Karpas-422 (cell line): ENCODE data around the gene LRCH1. TPM values are rescaled to one million over a fixed set of nuclear protein-coding genes. Genes with fewer than 3 reads are reported as not detected.

Experiments
- DNase-seq: peaks from one replicate; pipeline ENCODE4 v3.0.0-alpha.2; 2015
- H2AFZ ChIP-seq: fragments of 200-600 bp; sonication (generic); 2 replicates; pipeline ENCODE4 v1.6.1; 2014; ENCODE audit warnings: antibody characterized with exemption, low read length, mixed read lengths
- H3K27ac ChIP-seq: fragments of 200-600 bp; sonication (generic); 2 replicates; pipeline ENCODE4 v1.5.1; 2014; ENCODE audit warnings: mild to moderate bottlenecking, low read length, moderate library complexity
- H3K27me3 ChIP-seq: fragments of 200-600 bp; sonication (generic); 2 replicates; pipeline ENCODE4 v1.6.1; 2014; ENCODE audit warnings: low read length, mixed read lengths
- H3K36me3 ChIP-seq: fragments of 200-600 bp; sonication (generic); 2 replicates; pipeline ENCODE4 v1.6.1; 2014; ENCODE audit warnings: low read length, mixed read lengths; ENCODE audit not compliant: insufficient read depth
- H3K4me1 ChIP-seq: fragments of 200-600 bp; sonication (generic); 2 replicates; pipeline ENCODE4 v1.6.1; 2014; ENCODE audit warnings: mild to moderate bottlenecking, low read length, mixed read lengths
- H3K4me2 ChIP-seq: fragments of 200-600 bp; sonication (generic); 2 replicates; pipeline ENCODE4 v1.6.1; 2014; ENCODE audit warnings: low read length, low read depth, mild to moderate bottlenecking; ENCODE audit not compliant: poor library complexity, severe bottlenecking
- H3K4me3 ChIP-seq: fragments of 200-600 bp; sonication (generic); 2 replicates; pipeline ENCODE4 v1.5.1; 2014; ENCODE audit warnings: mild to moderate bottlenecking, antibody characterized with exemption, low read length, mixed read lengths
- H3K79me2 ChIP-seq: fragments of 200-600 bp; sonication (generic); 2 replicates; pipeline ENCODE4 v1.6.1; 2014; ENCODE audit warnings: mild to moderate bottlenecking, low read length, mixed read lengths
- H3K9ac ChIP-seq: fragments of 200-600 bp; sonication (generic); 2 replicates; pipeline ENCODE4 v1.6.0; 2014; ENCODE audit warnings: low read length
- H3K9me2 ChIP-seq: fragments of 200-600 bp; sonication (generic), shearing (Covaris generic); replicated peaks from 2 replicates; pipeline ENCODE4 v1.6.0; 2014; ENCODE audit warnings: mild to moderate bottlenecking, low read length, moderate library complexity; ENCODE audit not compliant: insufficient read depth
- H3K9me3 ChIP-seq: fragments of 300-700, 200-600 bp; sonication (generic); 2 replicates; pipeline ENCODE4 v1.6.1; 2014; ENCODE audit warnings: low read length, mixed read lengths
- H4K20me1 ChIP-seq: fragments of 200-600 bp; sonication (generic); 2 replicates; pipeline ENCODE4 v1.6.1; 2014; ENCODE audit warnings: mild to moderate bottlenecking, antibody characterized with exemption, low read length, low read depth; ENCODE audit not compliant: insufficient read depth
- small RNA-seq: library from RNA; depleted of rRNA; stranded (forward); fragments of <200 nt; gene quantifications from one replicate; pipeline ENCODE3, GENCODE V24; 2014
- total RNA-seq: library from RNA; depleted of rRNA; stranded (reverse); fragments of >200 nt; shearing (Covaris generic); gene quantifications from 2 replicates; pipeline ENCODE4 v1.2.3, GENCODE V29; 2014; ENCODE audit warnings: low replicate concordance; rRNA removed

LRCH1 gene
- total RNA-seq, 1 experiment from 2014 or later, result 0.56 TPM

DNA sequence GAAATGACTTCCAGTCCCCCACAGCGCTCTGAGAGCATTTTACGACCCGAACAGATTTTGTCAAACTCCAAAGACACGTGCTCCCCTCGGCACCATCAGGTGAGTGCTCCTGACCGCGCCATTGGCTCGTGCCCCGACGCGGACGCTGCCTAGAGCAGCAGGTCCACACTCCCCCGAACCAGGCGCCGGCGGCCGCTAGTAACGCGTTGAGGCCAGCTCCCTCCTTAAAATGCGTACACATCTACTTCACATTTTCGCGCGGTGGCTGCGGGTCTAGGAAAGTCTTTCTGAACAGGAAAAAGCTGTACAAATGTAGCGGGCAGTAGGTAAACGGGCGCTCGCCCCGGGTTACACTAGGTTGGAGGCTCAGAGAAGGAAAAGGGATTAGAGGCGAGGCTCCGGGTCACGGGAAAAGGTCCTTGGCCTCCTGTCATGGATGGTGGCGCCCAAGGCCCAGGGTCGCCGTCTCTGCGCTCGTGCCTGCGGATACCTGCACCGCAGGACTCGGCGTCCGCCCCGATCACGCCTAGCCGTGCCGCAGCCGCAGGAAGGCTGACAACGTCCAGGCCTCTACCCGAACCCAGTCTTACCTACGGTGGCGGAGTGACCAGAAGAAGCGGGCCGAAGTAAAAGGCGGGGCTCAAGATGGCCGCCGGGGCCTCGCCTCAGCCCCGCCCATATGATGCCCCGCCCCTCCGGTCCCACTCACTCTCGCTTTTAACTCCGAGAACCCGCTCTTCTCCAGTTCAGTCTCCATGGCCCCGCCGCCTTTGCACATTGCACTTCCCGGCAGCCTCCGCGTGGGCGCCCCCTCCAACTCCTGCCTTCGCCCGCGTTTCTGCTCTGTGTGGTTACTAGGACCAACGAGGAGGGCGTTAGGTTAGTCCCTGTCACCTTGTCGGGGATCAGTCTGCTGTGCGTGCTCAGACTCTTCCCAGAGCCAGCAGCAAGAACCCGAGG lies 243.8 kb downstream of the LRCH1 start, which contains the start of gene ESD:
TSS of gene ESD (minus strand) at position 647 of the 960 bp plus-strand sequence. CDS start 5,748 bp downstream, outside the sequence.
- Histone ChIP-seq H3K9me2 (no peaks in the 10 kb centered on the region), H3K27ac (peak within 1 kb of the TSS; percentile 63), H3K36me3 (peaks cover 4% of the 10 kb centered on the region; the same call in 1 of the 2 replicates), H3K9ac (peak within 1 kb of the TSS; percentile 90), H2AFZ (peak within 1 kb of the TSS; percentile 84), H3K9me3 (no peaks in the 10 kb centered on the region), H3K79me2 (peaks cover 50% of the 10 kb centered on the region), H3K27me3 (no peaks in the 10 kb centered on the region), H3K4me1 (peaks cover 32% of the 10 kb centered on the region), H3K4me3 (peak within 1 kb of the TSS; percentile 77), H3K4me2 (peak within 1 kb of the TSS; percentile 73), H4K20me1 (no peaks in the 10 kb centered on the region)
- DNase-seq, result peak; percentile 97

DNA sequence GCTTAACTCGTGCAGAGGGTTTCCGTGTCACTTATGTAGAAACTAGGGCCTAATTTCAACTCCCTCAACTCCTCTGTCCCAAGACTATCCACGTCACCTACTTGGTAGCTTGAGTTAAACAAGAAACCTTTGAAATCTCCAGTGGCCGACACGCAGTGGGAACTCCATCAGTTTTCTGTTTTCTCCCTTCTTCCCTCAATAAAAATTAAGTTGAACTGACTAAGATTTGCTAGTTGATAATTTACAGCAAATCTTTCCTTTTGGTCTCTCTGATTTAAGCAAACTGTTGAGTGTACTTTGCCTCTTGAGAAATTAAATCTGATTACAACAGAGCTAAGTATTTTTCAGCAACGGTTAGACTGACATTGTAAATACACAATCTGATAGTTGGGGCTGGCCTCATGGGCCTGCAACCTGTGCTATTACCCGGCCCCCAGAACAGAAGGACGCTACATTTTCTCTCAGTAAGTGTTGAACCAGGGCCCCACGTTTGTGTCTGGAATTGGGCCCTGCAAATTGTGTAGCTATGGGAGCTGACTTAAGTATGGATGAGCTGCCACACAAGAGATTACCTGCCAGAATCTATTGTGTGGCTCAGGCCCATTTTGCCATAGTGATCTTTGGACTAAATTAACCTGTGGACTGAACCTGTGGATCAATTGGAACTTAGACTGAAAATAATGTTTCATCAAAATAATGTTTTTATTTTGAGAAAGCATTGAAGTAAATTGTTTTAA lies 244.7 kb downstream of the LRCH1 start:
- no peaks in the 10 kb centered on the region for H3K9me2 ChIP-seq
- DNase-seq, result no peak
- peaks cover 4% of the 10 kb centered on the region; the same call in 1 of the 2 replicates for H3K36me3 ChIP-seq
- peaks cover 32% of the 10 kb centered on the region for H3K4me1 ChIP-seq
- H3K79me2 ChIP-seq, result peaks cover 42% of the 10 kb centered on the region
- peak overlapping the region; percentile 5; the same call in 1 of the 2 replicates for H3K27ac ChIP-seq
- no peaks in the 10 kb centered on the region for H3K27me3 ChIP-seq
- peak overlapping the region; percentile 90 for H3K9ac ChIP-seq
- H3K9me3 ChIP-seq, result no peaks in the 10 kb centered on the region
- peak overlapping the region; percentile 84 for H2AFZ ChIP-seq
- H3K4me3 ChIP-seq, result peak overlapping the region; percentile 77
- peak overlapping the region; percentile 73 for H3K4me2 ChIP-seq
- no peaks in the 10 kb centered on the region for H4K20me1 ChIP-seq

DNA sequence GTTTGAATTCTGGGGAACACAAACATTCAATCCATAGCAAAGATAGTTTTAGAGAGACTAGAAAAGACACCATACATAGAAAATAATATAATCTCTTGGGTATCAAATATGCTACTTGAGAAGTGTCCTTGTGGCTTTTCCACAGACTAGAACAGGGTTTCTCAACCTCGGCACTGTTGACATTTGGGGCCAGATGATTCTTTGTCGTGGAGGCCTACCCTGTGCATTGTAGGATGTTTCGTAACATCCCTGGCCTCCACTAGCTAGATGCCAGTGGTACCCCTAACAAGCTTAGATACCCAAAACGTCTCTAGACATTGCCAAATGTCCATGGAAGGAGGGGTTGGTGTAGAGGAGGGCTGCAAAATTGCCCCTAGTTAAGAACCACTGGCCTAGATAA lies 246.2 kb downstream of the LRCH1 start:
- DNase-seq, result no peak
- no peaks in the 10 kb centered on the region for H4K20me1 ChIP-seq
- H3K4me1 ChIP-seq, result peaks cover 29% of the 10 kb centered on the region
- no peak overlapping the region for H3K27ac ChIP-seq
- H2AFZ ChIP-seq, result no peak overlapping the region
- H3K36me3 ChIP-seq, result peaks cover 4% of the 10 kb centered on the region; the same call in 1 of the 2 replicates
- H3K27me3 ChIP-seq, result no peaks in the 10 kb centered on the region
- H3K4me3 ChIP-seq, result no peak overlapping the region
- H3K79me2 ChIP-seq, result peaks cover 28% of the 10 kb centered on the region
- no peak overlapping the region for H3K9ac ChIP-seq
- H3K9me3 ChIP-seq, result no peaks in the 10 kb centered on the region
- H3K4me2 ChIP-seq, result no peak overlapping the region
- no peaks in the 10 kb centered on the region for H3K9me2 ChIP-seq

DNA sequence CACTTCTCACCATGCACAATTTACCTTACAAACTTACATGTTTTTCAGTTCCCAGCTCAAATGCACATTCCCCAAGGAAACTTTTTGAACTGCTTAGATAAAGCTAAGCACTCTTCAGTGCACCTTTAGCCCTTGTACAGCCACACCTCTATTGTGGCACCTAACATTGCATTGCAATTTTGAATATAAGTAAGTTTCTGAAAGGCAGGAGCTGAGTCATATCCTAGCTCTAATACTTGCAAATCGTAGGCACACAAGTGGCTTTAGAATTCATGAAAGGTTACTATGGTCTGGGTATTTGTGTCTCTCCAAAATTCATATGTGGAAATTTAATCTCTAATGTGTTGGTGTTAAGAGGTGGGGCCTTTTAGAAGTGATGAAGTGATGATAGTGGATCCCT lies 248.9 kb downstream of the LRCH1 start:
- Histone ChIP-seq H3K36me3 (no peaks in the 10 kb centered on the region), H3K4me1 (peaks cover 9% of the 10 kb centered on the region), H4K20me1 (no peaks in the 10 kb centered on the region), H2AFZ (no peak overlapping the region), H3K79me2 (peaks cover under 1% of the 10 kb centered on the region; the same call in 1 of the 2 replicates), H3K9me2 (no peaks in the 10 kb centered on the region), H3K4me3 (no peak overlapping the region), H3K27me3 (no peaks in the 10 kb centered on the region), H3K4me2 (no peak overlapping the region), H3K9me3 (no peaks in the 10 kb centered on the region), H3K9ac (no peak overlapping the region), H3K27ac (no peak overlapping the region)
- DNase-seq, result no peak

Small RNA genes within 50 kb of the gene (small RNA-seq; reads per million reads assigned to genes)
- not detected for gene AL359880.1

Other genes with a start within 250 kb of the LRCH1 start
- 0.14 TPM in 1 of 2 replicates, not detected in the other for gene RUBCNL, start 165.9 kb upstream of the LRCH1 start, total RNA-seq
- gene ESD, start 244.0 kb downstream of the LRCH1 start, total RNA-seq, result 104 and 239 TPM in 2 replicates